Measurements from ENCODE around the gene DBNDD2. TPM values are rescaled to one million over a fixed set of nuclear protein-coding genes. Genes with fewer than 3 reads are reported as not detected.

The DBNDD2 gene
- total RNA-seq, 1 experiment from 2014 or later, result 38.6 TPM

DNA sequence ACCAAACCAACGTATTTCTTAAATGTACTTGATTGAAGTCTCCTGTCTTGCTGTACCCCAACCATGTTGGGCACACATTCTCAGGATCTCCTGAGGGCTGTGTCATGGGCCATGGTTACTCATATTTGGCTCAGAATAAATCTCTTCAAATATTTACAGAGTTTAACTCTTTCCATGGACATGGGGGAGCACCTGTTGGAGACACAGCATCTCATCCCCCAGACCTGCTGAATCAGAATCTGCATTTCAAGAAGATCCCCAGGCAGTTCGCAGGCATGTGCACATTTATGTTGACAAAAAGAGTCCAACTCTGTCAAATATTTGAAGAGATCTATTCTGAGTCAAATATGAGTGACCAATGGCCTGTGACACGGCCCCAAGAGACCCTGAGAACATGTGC lies 32.3 kb downstream of the DBNDD2 start:
- CTCF ChIA-PET, result no interaction called here
- Histone ChIP-seq H3K4me1 (ENCODE audit: insufficient read depth, low read length, poor library complexity, severe bottlenecking) (no peaks in the 10 kb centered on the region), H3K36me3 (ENCODE audit: insufficient read depth, low read length, poor library complexity, severe bottlenecking) (no peaks in the 10 kb centered on the region), H3K9me3 (ENCODE audit: low read depth, low read length, poor library complexity, severe bottlenecking) (no peaks in the 10 kb centered on the region), H3K27ac (ENCODE audit: low read depth, low read length, poor library complexity, severe bottlenecking) (no peak overlapping the region), H3K4me3 (ENCODE audit: low read depth, low read length, poor library complexity, severe bottlenecking) (no peak overlapping the region), H3K27me3 (replicated peaks; ENCODE audit: insufficient read depth, low read depth, low read length, poor library complexity) (peaks cover 3% of the 10 kb centered on the region)
- no peak for DNase-seq (ENCODE audit: low spot score)
- POLR2A ChIA-PET (ENCODE audit: low non-redundant PET), result no interaction called here
- TF ChIP-seq EZH2 (IDR thresholded peaks at IDR 0.05; ENCODE audit: borderline replicate concordance, low read depth, low read length, poor library complexity, severe bottlenecking), result no peak
- TF ChIP-seq, protein P1, sequence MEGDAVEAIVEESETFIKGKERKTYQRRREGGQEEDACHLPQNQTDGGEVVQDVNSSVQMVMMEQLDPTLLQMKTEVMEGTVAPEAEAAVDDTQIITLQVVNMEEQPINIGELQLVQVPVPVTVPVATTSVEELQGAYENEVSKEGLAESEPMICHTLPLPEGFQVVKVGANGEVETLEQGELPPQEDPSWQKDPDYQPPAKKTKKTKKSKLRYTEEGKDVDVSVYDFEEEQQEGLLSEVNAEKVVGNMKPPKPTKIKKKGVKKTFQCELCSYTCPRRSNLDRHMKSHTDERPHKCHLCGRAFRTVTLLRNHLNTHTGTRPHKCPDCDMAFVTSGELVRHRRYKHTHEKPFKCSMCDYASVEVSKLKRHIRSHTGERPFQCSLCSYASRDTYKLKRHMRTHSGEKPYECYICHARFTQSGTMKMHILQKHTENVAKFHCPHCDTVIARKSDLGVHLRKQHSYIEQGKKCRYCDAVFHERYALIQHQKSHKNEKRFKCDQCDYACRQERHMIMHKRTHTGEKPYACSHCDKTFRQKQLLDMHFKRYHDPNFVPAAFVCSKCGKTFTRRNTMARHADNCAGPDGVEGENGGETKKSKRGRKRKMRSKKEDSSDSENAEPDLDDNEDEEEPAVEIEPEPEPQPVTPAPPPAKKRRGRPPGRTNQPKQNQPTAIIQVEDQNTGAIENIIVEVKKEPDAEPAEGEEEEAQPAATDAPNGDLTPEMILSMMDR (conservative IDR thresholded peaks at IDR 0.05; ENCODE audit: low read depth, low read length), result no peak
- intact Hi-C loops (cut with micrococcal nuclease; ENCODE audit: unreplicated experiment), result no loop called here
- no TSS peak for BruUV-seq (replicated peaks)

GRCh38 chr20:45440891-45441685 lies 33.0 kb downstream of the DBNDD2 start:
- Histone ChIP-seq H3K27me3 (replicated peaks; ENCODE audit: insufficient read depth, low read depth, low read length, poor library complexity) (peaks cover 3% of the 10 kb centered on the region), H3K36me3 (ENCODE audit: insufficient read depth, low read length, poor library complexity, severe bottlenecking) (no peaks in the 10 kb centered on the region), H3K4me3 (ENCODE audit: low read depth, low read length, poor library complexity, severe bottlenecking) (no peak overlapping the region), H3K27ac (ENCODE audit: low read depth, low read length, poor library complexity, severe bottlenecking) (no peak overlapping the region), H3K4me1 (ENCODE audit: insufficient read depth, low read length, poor library complexity, severe bottlenecking) (no peaks in the 10 kb centered on the region), H3K9me3 (ENCODE audit: low read depth, low read length, poor library complexity, severe bottlenecking) (no peaks in the 10 kb centered on the region)
- TF ChIP-seq, protein P1 (conservative IDR thresholded peaks at IDR 0.05; ENCODE audit: low read depth, low read length), result no peak
- TF ChIP-seq EZH2 (IDR thresholded peaks at IDR 0.05; ENCODE audit: borderline replicate concordance, low read depth, low read length, poor library complexity, severe bottlenecking), result no peak
- no TSS peak for BruUV-seq (replicated peaks)
- POLR2A ChIA-PET (ENCODE audit: low non-redundant PET), result no interaction called here
- DNase-seq (ENCODE audit: low spot score), result no peak
- CTCF ChIA-PET, result no interaction called here
- intact Hi-C loops (cut with micrococcal nuclease; ENCODE audit: unreplicated experiment), result no loop called here

- Histone ChIP-seq H3K36me3 (ENCODE audit: insufficient read depth, low read length, poor library complexity, severe bottlenecking) (no peaks in the 10 kb centered on the region), H3K27ac (ENCODE audit: low read depth, low read length, poor library complexity, severe bottlenecking) (no peak overlapping the region), H3K4me1 (ENCODE audit: insufficient read depth, low read length, poor library complexity, severe bottlenecking) (no peaks in the 10 kb centered on the region), H3K27me3 (replicated peaks; ENCODE audit: insufficient read depth, low read depth, low read length, poor library complexity) (peaks cover 3% of the 10 kb centered on the region), H3K4me3 (ENCODE audit: low read depth, low read length, poor library complexity, severe bottlenecking) (no peak overlapping the region), H3K9me3 (ENCODE audit: low read depth, low read length, poor library complexity, severe bottlenecking) (no peaks in the 10 kb centered on the region)
- intact Hi-C loops (cut with micrococcal nuclease; ENCODE audit: unreplicated experiment), result no loop called here
- no TSS peak for BruUV-seq (replicated peaks)
- ChIA-PET CTCF (no interaction called here), POLR2A (ENCODE audit: low non-redundant PET) (no interaction called here)
- DNase-seq (ENCODE audit: low spot score), result no peak
- TF ChIP-seq, protein P1 (conservative IDR thresholded peaks at IDR 0.05; ENCODE audit: low read depth, low read length), result no peak
- TF ChIP-seq EZH2 (IDR thresholded peaks at IDR 0.05; ENCODE audit: borderline replicate concordance, low read depth, low read length, poor library complexity, severe bottlenecking), result no peak
Observed at GRCh38 chr20:45441746-45442145, 33.7 kb downstream of the DBNDD2 start.
